Inflammatory macrophage treated with lipopolysaccharide for 4 hours (primary cell): ENCODE results near the gene ESYT2.

Experiments used
- DNase-seq: peaks from one replicate; pipeline ENCODE4 v3.0.0-alpha.2; 2020

ESYT2 gene

DNA sequence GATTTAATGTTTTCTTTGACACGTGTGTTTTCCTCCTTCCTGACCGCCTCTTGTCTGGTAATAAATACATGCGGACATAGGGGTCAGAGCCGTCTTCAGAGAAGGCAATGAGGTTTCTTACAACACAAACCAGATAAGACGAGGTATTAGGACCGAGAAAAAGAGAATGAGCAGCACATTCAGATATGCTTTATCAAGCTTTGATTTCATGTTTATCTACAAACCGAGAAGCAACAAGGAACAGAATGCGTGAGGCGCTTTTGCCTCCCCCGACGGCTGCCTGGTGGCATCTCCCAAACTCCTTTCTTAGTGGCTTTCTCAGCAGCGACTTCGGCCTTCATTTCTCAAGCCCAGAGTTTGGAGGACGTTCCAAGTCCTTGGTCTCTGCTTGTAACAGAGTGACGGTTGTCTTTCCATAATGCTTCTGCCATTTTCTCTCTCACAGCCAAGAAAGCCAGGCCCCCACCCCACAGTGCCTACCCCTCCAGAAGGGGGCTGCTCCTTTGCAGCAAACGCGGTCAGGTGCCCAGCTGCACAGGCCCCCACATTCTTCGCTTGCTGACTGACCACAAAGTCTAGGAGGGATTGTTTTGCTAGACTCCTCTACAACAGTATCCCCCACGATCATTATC, 92.1 kb downstream of the ESYT2 start:
- DNase-seq, result no peak

DNA sequence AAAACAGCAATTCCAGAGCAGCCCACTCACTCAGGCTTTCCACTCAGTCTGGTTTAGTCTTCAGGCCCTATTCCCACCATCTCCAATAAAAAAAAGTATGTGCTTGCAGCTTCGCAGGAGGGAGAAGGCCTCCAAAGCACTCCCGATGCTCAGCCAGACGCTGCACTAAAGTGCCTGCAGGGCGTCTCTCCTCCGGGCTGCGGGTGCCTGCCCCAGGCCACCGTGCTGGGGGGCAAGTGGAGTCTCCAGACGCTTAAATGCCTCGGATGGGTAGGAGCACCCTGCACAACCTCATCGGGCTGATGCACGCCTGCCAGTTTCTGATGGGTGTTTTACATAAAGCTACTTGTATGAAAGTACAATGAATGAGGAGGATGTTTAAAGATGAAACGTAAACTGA, 93.4 kb downstream of the ESYT2 start:
- no peak for DNase-seq

DNA sequence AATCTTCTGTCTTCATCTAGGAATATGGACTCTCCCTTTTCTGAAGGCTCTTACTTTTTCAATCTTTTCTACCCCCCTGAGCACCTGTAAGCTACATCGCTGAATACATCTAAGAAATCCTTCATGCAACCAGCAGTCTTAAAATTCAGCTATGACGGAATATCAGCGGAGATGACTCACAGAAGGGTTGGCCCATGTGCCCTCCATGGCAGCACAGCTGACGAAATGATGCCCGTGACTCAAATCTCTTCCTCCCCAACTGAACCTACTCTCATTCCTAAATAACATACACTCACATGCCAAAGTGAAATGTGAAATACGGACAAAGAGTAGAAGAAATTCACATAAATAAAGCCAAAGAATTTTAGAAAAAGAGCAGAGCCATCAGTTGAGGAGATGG, 94.4 kb downstream of the ESYT2 start:
- peak; percentile 83 for DNase-seq

DNA sequence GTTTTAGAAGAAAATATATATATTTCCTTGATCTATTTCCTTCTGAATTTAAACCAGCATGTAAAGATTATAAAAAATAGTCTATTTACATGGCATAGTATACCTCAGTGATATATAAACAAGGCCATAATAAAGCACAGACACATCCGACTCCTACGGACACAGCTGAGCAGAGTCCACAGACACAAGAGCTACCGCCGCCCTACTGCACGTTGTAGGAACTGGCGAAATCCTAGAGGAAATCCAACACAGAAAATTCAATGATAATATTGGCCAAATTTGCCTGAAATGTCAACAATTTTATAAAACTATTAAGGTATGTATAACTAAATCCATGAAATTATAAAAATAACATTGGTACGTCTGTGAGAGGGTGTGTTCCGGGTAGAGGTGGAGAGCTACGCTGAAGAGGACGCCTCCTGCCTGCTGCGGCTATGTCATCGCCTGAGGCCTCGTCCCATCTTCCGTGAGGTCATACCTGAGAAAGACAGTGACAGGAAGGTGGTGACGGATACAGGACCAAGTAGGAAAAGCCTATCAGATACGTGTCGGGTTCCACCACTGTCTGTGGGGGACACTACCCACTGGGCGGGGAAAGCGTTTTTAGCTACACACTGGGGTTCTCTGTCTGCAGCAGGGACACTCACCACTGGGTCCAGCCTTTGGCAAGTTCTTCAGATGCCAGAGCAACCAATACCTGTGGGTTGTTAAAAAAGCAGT, 95.4 kb downstream of the ESYT2 start:
- no peak for DNase-seq

DNA sequence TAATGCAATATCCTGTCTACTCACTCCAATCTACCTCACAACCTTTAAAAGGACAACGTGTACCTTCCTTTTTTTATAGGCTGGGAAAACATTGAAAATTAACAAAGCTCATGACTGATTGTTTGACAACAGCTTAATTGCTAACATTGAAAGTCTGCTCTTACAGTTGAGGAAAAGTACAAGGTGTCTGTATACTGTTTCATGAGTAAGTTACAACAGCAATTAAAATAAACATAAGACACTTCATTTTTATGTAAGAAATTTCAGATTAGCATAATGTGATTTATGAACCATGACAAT, 96.1 kb downstream of the ESYT2 start:
- DNase-seq, result no peak

DNA sequence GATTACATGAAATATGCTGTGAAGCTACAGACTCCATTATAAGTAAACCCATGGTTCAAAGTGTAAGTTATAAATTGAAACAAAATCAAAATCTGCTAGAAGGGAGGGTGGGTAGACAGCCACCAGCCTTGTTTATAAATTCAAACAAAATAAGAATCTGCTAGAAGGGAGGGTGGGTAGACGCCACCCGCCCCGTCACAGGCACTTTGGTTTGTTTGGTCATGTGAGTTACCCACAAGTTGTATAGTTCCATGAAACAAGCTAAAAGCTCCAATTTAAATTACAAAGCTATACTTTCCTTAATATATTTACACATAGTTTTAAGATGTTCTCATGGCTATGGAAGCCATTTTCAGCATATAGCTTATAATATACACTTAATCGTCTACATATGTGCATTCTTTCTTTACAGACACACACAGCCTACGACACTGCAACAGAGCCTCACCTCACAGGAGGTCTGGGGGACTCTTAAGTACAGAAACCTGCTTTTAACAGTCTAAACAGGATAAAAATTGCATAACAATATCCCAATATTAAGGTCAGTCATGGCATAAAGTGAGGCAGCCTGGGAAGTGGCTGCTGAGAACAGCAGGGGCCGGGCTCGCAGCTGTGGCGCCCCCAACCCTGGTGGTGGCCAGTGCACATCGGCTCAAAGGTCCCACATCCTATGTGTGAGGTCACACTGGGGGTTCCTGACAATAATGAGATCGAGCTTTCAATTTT, 96.7 kb downstream of the ESYT2 start:
- DNase-seq, result no peak

DNA sequence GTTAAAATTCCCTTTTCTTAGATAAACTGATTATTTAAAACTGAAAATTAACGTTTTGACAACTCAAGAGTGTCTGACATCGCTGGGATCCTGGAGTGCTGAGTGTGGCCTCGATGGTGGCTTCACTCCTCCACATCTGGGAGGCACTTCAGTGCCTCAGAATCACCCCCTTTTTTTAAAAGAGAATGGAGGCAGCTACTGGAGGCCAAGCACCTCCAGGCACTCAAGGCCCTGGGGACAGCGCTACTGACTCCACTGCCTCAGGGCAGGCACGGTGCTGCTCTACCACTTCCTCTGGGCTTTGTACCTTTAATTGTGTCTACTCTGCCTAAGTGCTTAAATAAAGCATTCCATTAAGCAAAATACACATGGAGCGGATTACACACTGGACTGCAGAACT, 97.5 kb downstream of the ESYT2 start:
- no peak for DNase-seq

DNA sequence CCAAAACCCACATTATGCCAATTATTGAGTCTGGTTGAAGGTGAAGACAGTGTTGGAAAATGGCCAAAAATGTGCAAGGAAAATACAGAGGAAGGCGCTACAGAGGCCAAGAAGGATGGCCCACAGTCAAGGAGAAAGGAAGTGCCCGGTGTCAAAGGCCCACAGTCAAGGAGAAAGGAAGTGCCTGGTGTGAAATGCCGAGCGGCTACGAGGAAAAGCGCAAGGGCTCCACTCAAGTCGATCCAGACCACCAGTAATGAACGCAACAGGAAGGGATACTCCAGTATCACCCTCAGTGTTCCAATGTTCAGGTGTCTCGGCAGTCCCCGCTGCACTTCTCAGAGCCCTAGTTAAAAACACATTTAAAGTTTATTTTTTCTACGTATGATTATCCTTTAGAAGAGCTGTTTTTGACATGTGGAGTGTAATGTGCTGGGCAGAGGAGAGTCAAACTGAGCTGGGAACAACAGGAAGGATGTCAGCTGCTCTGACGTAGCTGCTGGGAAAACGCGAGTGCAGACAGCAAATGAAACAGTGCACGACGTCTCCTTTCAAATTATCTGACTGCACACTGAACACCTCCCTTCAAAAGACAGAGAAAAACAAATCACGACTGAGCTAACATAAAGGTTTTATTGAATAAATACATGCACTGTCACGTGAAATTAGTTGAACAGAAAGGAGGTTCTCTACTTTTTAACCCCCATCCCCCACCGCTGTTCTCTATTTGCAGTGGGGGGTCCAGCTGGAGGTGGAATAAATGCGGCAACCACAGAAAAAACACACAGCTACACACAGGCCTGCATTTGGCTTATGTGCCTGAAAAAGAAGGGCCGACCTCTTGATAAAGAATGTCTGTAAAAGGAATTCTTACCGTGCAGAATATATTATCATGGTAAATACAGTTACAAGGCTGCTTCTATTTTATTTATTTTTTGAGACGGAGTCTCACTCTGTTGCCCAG, 98.6 kb downstream of the ESYT2 start:
- no peak for DNase-seq

DNA sequence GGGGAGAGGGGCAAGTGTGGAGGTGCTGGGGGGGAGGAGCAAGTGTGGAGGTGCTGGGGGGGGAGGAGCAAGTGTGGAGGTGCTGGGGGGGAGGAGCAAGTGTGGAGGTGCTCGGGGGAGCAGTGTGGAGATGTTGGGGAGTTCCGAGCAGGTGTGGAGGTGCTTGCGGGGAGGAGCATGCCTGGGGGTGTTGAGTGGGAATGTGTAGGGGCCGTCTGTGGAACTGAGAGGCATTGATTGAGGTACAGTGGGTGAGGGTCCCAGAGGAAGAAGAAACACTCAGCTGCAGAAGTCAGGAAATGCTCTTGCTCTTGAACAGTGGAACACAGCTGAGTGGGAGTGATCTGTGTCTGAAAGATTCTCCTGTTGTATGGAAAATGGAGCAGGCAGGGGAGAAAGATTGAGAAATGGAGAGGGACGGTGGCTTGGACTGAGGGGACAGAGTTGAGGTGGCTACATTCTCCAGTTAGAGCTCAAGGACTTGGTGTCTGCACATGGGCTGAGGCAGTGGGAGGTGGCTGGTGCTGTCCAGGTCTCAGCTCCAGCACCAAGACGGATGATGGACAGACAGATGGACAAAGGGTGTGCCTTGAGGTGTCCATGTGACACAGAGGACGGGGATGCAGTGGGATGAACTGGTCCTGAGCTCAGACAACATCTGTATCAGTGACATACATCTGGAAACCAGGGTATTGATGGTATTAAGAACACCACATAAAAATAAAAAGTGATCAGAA, 99.5 kb downstream of the ESYT2 start:
- no peak for DNase-seq

DNA sequence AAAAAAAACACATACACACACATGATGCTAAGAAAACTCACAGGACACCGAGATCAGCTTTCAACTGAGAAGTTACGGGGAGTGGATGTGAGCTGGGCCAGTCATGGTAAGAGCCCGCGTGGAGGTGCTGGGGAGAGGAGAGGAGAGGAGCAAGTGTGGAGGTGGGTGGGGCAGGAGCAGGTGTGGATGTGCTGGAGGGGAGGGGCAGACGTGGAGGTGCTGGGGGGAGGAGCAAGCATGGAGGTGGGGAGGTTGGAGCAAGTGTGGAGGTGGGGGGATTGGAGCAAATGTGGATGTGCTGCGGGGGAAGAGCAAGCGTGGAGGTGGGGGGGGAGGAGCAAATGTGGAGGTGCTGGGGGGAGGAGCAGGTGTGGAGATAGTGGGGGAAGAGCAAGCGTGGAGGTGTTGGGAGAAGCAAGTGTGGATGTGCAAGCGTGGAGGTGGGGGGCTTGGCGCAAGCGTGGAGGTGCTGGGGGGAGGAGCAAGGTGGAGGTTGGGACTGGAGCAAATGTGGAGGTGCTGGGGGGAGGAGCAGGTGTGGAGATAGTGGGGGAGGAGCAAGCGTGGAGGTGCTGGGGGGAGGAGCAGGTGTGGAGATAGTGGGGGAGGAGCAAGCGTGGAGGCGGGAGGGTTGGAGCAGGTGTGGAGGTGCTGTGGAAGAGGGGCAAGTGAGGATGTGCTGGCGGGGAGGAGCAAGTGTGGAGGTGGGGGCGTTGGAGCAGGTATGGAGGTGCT, 100.2 kb downstream of the ESYT2 start:
- DNase-seq, result no peak

DNA sequence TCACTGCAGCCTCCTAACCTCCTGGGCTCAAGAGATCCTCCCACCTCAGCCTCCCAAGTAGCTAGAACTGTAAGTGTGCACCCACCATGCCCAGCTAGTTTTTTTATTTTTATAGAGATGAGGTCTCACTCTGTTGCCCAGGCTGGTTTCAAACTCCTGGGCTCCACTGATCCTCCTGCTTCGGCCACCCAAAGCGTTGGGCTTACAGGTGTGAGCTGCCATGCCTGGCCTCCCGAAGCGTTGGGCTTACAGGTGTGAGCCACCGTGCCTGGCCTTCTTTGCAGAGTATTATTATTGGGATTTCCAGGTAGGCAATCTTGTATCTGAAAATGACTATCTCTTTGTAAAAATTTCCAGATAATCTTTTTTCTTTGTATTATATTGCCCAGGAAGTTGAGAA, 101.6 kb downstream of the ESYT2 start:
- DNase-seq, result no peak

DNA sequence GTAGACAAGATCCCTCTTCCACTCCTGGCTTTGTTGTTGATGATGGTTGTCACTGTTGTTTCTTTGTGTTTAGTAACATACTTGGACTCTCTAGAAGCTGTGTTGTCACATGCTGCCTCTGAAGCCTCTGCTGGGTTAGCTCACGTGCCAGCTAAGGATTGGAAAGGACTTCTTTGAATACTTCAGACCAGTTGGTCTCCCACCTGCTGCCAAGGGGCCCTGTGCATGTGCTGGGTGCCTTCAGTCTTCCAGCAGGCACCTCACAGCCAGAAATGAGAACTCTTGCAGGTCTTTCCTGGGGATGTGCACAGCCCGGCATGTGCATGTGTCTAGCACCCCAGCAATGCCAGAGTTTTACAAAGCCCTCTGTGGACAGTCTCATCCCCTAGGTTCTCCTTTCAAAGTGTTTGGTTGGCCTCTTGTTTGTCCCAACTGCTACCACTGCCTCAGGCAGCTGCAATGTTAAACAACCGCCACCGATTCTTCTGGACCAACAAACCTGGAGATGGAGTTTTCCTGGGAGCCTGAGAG, 103.0 kb downstream of the ESYT2 start:
- DNase-seq, result no peak

DNA sequence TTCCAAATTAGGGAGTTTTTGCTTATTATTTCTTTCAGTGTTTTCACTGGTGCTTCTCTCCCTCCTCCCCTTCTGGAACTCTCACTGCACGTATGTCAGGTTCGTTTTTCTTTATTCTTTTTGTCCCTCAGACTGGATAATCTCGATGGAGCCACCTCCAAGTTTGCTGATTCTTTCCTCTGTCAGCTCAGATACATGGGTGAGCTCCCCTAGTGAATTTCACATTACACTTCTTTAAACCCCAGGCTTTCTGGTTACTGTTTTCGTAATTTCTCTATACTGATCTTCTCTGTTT, 103.9 kb downstream of the ESYT2 start:
- DNase-seq, result no peak

DNA sequence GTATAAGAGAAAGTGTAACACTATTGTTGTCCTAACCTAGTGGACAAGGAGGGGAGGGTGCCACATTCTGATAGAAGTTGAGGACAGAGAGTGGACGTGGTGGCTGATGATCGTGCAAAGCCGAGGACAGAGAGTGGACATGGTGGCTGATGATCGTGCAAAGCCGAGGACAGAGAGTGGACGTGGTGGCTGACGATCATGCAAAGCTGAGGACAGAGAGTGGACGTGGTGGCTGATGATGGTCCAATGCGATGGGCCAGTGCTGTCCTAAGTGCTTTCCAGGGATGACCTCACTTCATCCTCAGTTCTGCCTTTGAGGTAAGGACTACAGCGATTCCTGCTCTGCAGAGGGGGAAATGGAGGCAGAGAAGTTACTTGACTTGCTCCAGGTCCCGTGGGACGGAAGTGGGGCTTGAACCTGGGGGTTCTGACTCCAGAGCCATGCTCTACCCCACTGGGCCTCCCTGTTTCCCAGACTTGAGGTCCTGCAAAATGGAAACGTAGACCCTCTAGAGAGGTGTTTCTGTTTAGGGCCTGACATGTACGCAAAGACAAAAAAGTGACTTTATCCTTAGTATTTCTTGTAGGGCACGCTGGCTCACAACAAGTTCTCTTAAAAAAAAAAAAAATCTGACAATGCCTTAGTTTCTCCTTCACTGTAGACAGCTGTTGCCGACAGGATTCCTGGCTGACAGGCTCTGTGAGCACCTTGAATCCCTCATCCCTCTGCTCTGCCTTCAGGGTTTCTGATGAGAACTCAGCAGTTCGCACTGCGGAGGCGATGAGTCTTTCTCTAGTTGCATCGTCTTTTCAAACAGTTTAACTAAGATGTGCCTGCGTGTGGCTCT, 104.4 kb downstream of the ESYT2 start:
- no peak for DNase-seq

DNA sequence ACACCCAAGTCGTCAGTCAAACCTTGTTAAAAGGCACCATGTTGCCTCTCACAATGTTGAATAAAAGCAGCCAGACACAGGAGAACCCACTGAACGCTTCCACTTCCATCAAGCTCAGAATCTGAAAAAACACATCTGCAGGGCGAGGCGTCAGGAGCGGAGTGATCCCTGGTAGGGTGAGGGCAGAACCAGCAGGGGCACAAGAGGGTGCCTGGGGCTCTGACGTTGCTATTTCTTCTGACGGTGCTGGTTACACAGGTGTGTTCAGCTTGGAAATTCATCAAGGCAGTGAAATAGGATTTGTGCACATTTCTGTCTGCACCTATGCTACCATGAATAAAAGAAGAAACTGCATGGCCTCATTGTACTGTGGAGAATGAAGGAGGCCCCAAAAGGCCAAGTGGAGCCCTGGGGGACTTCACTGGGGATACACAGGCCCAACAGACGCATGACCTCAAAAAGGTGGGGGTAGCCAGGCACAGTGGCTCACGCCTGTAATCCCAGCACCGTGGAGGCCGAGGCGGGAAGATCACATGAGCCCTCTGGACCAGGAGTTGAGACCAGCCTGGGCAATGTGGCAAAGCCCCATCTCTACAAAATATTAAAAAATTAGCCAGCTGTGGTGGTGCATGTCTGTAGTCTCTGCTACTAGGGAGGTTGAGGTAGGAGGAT, 105.5 kb downstream of the ESYT2 start:
- DNase-seq, result no peak

DNA sequence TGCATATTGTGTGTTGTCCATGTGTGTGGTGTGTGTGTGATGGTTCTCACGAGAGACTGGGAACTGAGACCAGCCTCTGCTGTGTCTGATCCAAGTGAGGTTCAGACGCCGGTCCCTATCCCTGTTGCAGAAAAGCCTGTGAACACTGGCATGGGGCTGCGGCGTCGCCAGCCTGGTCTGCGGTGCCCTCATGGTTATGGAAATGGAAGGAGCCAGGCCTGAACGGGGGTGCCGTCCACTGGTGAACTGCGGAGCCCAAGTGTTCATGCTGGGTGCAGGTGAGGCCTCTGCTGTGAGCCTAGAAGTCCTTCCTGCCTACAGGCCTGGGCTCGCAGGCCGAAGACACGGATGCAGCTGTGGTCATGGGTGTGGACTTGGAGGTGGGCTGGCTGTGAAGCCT, 106.0 kb downstream of the ESYT2 start:
- DNase-seq, result no peak

DNA sequence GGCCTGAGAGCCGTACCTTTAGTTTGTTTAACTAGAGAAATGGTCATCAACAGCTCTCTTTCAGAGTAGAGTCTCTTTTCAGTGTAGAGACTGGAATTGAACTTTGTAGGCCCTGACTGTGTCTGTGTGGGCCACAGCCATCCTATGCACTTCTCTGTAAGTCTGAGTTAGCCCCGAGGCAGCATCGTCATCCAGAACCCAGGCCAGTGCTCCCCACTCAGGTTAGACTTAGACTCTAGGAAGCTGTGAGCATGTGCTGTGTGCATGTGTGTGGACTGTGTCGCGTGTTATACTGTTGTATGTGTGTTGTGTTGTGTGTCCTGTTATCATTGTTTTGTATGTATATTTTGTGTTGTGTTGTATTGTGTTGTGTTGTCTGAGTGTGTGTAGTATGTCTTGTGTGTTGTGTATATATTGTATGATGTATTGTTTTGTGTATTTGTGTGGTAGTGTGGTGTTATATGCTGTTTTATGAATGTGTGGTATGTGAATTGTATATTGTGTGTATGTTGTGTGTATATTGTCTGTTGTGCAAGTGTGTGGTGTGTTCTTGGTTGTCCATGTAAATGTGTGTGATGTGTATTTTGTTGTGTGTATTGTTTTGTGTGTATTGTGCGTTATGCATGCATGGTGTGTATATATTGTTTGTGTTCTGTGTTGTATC, 106.6 kb downstream of the ESYT2 start:
- no peak for DNase-seq

DNA sequence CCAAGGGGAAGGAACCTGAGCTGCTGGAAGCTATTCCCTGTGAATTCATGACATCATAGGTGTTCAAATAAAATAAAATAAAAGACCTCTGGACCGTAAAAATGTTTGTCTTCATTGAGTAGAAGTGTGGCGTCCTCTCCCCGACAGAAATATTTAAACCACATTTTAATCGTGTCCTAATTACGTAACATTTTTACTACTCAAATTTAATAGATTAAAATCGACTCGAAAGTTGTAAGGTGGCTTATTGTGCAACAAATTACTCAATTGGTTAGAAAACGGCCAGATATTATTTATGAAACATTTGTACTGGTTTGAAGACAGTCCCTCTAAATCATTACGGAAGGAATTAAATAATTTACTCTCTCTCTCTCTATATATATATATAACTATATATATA, 109.2 kb downstream of the ESYT2 start:
- DNase-seq, result no peak

DNA sequence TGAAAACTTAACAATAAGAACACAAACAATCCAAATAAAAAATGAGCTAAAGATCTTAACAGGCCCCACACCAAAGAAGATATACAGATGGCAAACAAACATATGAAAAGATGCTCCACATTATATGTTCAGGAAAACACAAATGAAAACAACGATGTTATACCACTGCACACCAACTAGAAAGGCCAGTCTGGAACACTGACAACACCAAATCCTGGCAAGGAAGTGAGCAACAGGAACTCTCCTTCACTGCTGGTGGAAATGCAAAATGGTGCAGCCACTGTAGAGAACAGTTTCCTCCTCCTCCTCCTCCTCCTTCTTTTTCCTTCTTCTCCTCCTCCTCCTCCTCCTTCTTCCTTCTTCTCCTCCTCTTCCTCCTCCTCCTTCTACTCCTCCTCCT, 112.5 kb downstream of the ESYT2 start:
- no peak for DNase-seq

DNA sequence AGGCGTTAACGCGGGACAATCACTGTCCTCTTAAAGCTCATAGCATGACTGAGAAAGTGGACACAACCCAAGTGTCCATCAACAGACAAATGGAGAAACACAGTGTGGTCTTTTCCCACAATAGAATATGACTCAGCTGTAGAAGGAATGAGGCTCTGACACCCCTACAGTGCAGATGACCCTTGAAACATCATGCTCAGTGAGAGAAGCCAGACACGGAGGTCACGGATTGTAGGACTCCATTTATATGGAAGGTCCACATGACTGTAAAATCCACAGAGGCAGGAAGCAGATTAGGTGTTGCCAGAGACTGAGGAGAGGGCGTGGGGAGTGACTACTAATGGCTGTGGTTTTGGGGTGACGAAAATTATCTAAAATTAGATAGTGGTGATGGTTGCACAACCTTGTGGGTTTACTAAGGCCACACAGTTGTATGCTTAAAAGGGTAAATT, 118.6 kb downstream of the ESYT2 start:
- DNase-seq, result peak; percentile 93
